Rectal smooth muscle tissue (tissue), 1 donor: ENCODE data around the gene LNX1.

Experiments used
- H3K27ac ChIP-seq: one replicate; pipeline ENCODE4 v1.7.0; 2013; ENCODE audit warnings: low read depth, low read length, inconsistent platforms
- H3K27me3 ChIP-seq: one replicate; pipeline ENCODE4 v1.7.0; 2013; ENCODE audit warnings: low read length; ENCODE audit not compliant: control insufficient read depth, insufficient read depth
- H3K36me3 ChIP-seq: one replicate; pipeline ENCODE4 v1.7.0; 2013; ENCODE audit warnings: low read length; ENCODE audit not compliant: control insufficient read depth, insufficient read depth
- H3K4me1 ChIP-seq: one replicate; pipeline ENCODE4 v1.7.0; 2013; ENCODE audit warnings: low read length; ENCODE audit not compliant: control insufficient read depth, insufficient read depth
- H3K4me3 ChIP-seq: one replicate; pipeline ENCODE4 v1.7.0; 2013; ENCODE audit warnings: low read length
- H3K9ac ChIP-seq: one replicate; pipeline ENCODE4 v1.7.0; 2013; ENCODE audit warnings: low read length

LNX1 gene

DNA sequence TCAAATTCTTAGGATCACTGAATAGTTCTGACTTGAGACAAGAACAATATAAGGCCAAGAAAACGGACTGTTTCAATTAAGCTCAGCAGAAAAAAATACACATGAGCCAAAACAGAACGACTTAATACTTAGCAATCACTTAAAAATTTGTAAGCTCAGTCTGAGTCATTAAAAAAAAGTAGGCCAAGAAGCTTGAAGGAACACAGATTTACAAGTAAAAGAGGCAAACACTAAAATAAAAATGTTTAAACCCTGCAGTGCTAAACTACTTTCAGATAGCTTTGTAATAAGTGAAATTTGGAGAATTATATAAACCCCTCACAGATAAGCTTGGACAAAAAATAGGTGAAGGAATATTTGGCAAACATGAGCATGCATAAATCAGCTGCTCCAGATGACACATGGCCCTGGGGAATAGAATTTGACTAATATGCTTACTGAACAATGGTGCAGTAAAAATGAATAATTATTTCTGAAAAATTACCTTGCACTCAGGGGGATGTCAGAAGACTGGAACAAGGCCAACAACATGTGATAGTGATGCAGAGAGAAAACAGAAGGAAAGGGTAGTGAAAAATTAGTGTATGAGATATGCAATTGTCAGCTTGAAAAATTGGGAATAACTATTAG, 49.6 kb downstream of the LNX1 start:
- H3K27ac ChIP-seq = peak overlapping the region; percentile 17
- H3K27me3 ChIP-seq = no peaks in the 10 kb centered on the region
- no peak overlapping the region for H3K4me3 ChIP-seq
- peaks cover 4% of the 10 kb centered on the region for H3K4me1 ChIP-seq
- H3K36me3 ChIP-seq = no peaks in the 10 kb centered on the region
- H3K9ac ChIP-seq = no peak overlapping the region

DNA sequence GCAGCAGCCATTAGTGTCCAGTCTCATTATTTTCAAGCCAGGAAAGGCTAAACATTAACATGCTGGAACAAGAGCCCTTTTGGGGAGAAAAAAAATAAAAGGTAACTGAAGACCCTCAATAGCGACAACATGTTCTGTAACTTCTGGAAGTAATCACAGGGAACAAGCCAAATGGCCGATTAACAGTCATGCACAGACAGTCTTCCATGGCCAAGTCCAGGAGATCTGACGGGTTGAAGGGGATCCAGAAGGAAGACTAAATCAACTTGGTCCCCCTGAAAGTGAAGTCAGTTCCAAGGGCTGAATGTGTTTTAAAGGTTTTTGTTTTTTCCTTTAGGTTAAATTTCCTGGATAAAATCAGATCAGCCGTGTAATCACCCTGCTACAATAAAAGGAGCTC, 52.5 kb downstream of the LNX1 start:
- H3K4me1 ChIP-seq = peaks cover 4% of the 10 kb centered on the region
- H3K36me3 ChIP-seq = no peaks in the 10 kb centered on the region
- H3K27ac ChIP-seq = no peak overlapping the region
- no peaks in the 10 kb centered on the region for H3K27me3 ChIP-seq
- H3K4me3 ChIP-seq = no peak overlapping the region
- no peak overlapping the region for H3K9ac ChIP-seq

DNA sequence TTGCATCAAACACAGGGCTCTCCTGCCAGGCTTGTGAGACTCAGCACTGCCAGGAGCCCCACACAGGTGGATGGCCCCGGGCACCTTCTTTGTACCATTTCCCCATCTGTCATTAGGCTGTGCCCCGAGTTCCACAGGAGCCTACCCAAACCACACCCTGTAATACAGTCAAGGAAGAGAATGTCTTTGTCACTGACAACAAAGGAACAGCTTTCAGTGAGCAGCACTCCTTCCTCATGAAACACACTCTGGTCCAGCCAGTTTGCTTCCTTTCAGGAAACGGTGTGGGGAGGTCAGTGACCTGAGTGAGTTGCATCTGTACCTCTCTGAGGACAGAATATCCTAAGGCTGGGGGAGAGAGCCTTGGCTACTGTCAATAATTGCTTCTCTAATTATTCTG, 53.7 kb downstream of the LNX1 start:
- H3K9ac ChIP-seq = no peak overlapping the region
- H3K36me3 ChIP-seq = no peaks in the 10 kb centered on the region
- peaks cover 4% of the 10 kb centered on the region for H3K4me1 ChIP-seq
- no peak overlapping the region for H3K4me3 ChIP-seq
- no peak overlapping the region for H3K27ac ChIP-seq
- H3K27me3 ChIP-seq = no peaks in the 10 kb centered on the region

DNA sequence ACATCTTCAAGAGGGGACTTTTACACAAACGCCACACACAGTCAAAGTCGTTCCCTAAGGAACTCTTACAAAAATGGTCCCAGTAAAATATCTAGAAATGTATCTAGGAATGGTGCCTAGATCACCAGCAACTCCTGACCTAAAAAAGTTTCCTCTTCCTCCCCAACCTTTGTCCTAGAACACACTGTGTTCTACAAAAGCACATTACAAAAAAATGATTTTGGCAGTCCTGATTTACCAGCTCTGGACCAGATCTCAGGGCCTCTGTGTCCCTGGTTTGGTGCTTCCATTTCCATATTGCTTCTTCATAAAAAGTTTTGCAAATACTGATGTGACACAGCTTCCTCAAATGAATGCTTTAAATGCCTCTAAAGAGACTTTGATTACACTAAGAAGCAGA, 55.0 kb downstream of the LNX1 start:
- H3K36me3 ChIP-seq = no peaks in the 10 kb centered on the region
- no peak overlapping the region for H3K27ac ChIP-seq
- H3K27me3 ChIP-seq = no peaks in the 10 kb centered on the region
- no peak overlapping the region for H3K9ac ChIP-seq
- no peaks in the 10 kb centered on the region for H3K4me1 ChIP-seq
- no peak overlapping the region for H3K4me3 ChIP-seq

DNA sequence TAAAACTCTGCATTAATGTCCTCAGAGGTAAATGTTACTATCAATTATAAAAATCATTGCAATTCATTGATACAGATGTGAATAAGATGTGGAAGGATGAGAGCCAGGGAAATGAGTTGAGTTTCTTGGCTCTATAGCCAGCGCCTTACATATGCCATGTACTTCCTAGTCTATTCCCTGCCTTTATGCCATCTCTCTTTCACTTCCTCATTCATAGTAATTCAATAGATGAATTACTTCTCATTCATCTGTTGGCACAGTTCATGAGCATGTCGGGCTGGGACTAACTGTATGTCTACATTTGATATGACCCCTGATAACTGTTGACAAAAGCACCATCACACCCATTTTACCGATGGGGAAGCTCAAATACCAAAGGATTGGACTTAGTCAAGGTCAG, 55.7 kb downstream of the LNX1 start:
- Histone ChIP-seq H3K4me1 (no peaks in the 10 kb centered on the region), H3K27ac (no peak overlapping the region), H3K4me3 (no peak overlapping the region), H3K9ac (no peak overlapping the region), H3K36me3 (no peaks in the 10 kb centered on the region), H3K27me3 (no peaks in the 10 kb centered on the region)

DNA sequence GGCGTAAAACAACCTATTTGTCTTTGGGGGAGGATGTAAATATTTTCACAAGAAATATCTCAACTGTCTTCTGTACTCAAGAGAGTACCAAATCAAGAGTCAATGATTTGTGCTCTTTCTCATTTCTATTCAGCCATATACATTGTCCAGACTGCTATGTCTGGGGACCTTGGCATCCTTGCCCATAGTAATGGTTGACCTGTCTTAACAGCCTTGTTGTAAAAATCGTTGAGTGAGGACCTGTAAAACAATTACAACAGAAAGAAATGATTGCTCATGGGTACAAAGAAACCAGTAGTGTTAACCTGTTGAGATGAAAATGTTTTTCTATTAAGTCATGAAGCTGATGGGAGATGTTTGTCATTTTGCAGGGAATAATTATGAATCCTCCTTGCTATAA, 56.6 kb downstream of the LNX1 start:
- Histone ChIP-seq H3K4me1 (no peaks in the 10 kb centered on the region), H3K27ac (no peak overlapping the region), H3K36me3 (no peaks in the 10 kb centered on the region), H3K27me3 (no peaks in the 10 kb centered on the region), H3K4me3 (no peak overlapping the region), H3K9ac (no peak overlapping the region)

DNA sequence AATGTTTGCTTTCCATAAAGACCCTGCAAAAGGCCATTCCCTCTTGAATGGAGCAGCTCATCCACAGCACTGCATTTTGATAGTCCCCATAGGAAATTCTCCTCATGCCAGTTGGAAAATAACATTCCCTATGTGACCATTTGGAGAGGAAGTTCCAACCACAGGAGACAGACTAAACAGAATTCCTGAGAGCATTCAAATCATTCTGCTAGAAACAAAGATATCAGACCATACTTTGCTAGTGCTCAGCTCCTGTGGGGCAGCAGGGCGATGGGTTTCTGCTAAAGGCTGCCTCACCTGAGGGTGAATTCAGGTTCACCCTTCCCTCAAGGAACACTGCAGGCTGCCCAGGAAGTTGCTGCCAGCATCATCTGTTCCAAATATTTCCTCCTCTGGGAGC, 58.8 kb downstream of the LNX1 start:
- Histone ChIP-seq H3K4me3 (no peak overlapping the region), H3K9ac (no peak overlapping the region), H3K36me3 (no peaks in the 10 kb centered on the region), H3K27me3 (no peaks in the 10 kb centered on the region), H3K4me1 (no peaks in the 10 kb centered on the region), H3K27ac (no peak overlapping the region)

DNA sequence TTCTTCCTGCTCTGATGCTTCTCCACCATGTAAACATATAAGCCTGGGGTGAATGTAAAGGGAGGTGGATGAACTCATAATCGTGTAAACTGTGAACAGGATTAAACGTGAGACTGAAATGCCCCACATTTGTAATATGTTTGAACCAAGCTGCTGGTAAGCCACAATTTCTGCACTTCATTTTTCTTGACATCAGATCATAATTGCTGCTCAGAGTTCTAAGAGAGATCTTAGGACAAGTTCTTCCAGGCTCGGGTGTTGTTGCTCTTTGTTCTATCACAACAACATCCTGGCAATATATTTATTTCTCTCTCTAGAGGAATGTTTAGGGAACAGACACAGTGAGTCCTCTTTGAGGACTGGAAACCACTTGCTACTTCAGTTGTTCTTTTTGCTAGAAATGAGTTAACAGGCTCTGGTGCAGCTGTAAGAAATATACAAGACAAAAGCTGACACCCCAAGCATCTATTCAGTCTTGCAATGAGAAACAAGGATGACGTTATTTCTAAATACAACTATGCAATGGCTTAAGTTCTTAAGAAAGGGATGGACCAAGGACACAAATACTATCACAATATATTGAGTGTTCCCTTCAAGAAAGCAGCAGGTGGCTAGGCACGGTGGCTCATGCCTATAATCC, 59.6 kb downstream of the LNX1 start:
- H3K4me1 ChIP-seq = no peaks in the 10 kb centered on the region
- no peak overlapping the region for H3K9ac ChIP-seq
- no peak overlapping the region for H3K27ac ChIP-seq
- H3K4me3 ChIP-seq = no peak overlapping the region
- no peaks in the 10 kb centered on the region for H3K36me3 ChIP-seq
- H3K27me3 ChIP-seq = no peaks in the 10 kb centered on the region

DNA sequence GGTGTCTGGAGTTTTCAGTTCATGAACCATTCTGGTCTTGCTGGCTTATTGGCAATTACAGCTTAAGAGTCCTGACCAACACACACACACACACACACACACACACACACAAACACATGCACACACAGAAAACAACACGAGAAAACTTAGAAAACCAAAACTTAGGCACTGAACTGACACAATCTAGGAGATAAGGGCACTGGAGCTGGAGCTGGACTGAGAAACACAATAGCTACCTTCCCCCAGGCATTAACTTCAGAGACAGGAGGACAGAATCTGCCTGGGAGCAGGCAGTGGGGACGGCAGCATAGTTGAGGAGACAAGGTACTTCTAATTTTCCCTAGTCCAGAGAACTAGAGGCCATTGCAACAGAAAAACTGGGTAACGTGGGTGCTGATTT, 62.3 kb downstream of the LNX1 start:
- H3K27me3 ChIP-seq = no peaks in the 10 kb centered on the region
- no peak overlapping the region for H3K9ac ChIP-seq
- no peak overlapping the region for H3K4me3 ChIP-seq
- no peaks in the 10 kb centered on the region for H3K4me1 ChIP-seq
- no peaks in the 10 kb centered on the region for H3K36me3 ChIP-seq
- H3K27ac ChIP-seq = no peak overlapping the region

DNA sequence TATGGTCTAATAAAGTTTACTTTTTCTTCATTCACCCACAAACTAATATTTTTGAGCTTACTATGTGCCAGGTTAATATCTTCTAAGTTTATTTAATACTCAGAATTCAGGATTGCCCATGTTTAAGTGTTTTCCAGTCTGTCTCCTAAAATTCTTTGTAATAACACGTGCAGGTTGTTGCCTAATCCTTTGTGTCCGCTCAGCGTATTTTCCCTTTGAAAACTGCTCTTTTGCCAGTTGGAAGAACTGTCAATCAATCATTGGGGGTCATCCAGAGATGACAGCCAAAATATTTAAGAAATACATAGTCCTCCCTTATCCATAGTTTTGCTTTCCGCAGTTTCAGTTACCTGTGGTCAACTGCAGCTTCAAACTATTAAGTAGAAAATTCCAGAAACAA, 63.4 kb downstream of the LNX1 start:
- no peaks in the 10 kb centered on the region for H3K36me3 ChIP-seq
- H3K27me3 ChIP-seq = no peaks in the 10 kb centered on the region
- no peak overlapping the region for H3K9ac ChIP-seq
- no peak overlapping the region for H3K27ac ChIP-seq
- no peak overlapping the region for H3K4me3 ChIP-seq
- no peaks in the 10 kb centered on the region for H3K4me1 ChIP-seq

DNA sequence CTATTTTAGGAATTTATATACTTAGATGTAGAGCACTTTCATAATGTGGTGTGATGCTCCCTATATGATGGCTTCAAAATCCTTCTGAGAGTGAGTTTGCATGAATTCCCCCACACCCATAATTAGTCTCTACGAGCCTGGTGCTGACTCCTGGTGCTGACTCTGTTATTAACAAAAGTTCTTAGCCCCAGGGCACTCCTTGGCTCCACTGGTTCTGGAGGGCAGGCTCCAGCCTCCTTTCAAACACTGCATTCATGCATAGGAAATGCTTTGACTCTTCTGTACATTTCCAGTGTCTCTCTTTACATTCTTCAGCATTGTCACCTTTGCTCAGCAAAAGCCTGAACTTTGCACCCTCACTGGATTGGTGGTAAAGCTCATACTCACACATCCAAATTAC, 64.0 kb downstream of the LNX1 start:
- H3K4me3 ChIP-seq = no peak overlapping the region
- H3K4me1 ChIP-seq = no peaks in the 10 kb centered on the region
- H3K27ac ChIP-seq = no peak overlapping the region
- H3K27me3 ChIP-seq = no peaks in the 10 kb centered on the region
- H3K36me3 ChIP-seq = no peaks in the 10 kb centered on the region
- H3K9ac ChIP-seq = no peak overlapping the region

DNA sequence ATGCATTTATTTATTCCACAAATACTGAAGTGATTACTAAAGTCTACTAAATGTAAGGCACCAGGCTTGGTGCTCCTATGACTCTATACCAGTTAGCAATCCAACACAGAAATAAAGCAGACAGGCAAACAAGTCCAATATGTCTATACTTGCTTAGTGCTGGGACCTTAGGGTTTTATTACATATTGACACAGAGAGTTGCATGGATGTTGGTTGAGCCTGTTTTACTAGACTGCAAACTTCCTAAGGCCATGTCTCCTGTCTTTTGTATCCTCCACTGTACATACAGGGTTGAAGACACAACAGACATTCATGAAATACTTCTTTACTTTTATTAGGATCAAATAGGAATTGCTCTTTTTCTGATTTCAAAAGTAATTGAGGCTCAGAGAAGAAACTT, 69.0 kb downstream of the LNX1 start:
- Histone ChIP-seq H3K4me3 (no peak overlapping the region), H3K4me1 (no peaks in the 10 kb centered on the region), H3K27ac (no peak overlapping the region), H3K36me3 (no peaks in the 10 kb centered on the region), H3K27me3 (no peaks in the 10 kb centered on the region), H3K9ac (no peak overlapping the region)

DNA sequence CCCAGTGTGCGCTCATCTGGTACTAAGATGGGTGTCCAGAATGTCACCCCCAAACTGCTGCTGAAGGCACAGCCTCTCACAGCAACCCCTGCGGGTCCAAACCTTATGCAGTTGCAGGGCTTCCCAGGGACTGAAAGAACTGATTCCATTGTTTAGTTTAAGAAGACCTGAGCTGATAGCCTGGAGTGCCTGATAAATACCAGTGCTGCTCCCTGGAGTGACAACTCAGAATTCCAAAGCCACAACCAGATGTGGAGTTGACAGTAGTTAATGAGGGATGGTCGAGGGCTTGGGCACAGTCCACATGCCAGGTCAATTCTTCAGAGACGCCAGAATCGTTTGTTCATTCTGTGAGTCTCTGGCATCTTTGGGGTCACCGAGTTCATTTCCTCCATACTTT, 71.2 kb downstream of the LNX1 start:
- H3K36me3 ChIP-seq = no peaks in the 10 kb centered on the region
- no peaks in the 10 kb centered on the region for H3K27me3 ChIP-seq
- H3K27ac ChIP-seq = no peak overlapping the region
- no peaks in the 10 kb centered on the region for H3K4me1 ChIP-seq
- H3K4me3 ChIP-seq = no peak overlapping the region
- no peak overlapping the region for H3K9ac ChIP-seq
